Activated CD4-positive, alpha-beta T cell treated with anti-CD3 and anti-CD28 coated beads, Interleukin-2, amount 10 ng/mL, durations not matched to agents 24 days and 14 days (primary cell): ENCODE results near the gene FAM131B. TPM values are rescaled to one million over a fixed set of nuclear protein-coding genes. Genes with fewer than 3 reads are reported as not detected.

Experiments
- total RNA-seq: library from RNA; stranded (reverse); gene quantifications from 2 replicates; pipeline ENCODE4 v1.2.3, GENCODE V29; 2022

Gene FAM131B
- total RNA-seq, 1 donor from 2014 or later, result 0.37 TPM

Other genes starting within 250 kb of the FAM131B start
- gene PIP, start 230.6 kb downstream of the FAM131B start, total RNA-seq, result not detected in 2 replicates
- gene TAS2R39, start 179.3 kb downstream of the FAM131B start, total RNA-seq, result not detected in 2 replicates
- gene TAS2R40, start 140.7 kb downstream of the FAM131B start, total RNA-seq, result not detected in 2 replicates
- 138 and 142 TPM in 2 replicates for gene GSTK1, start 99.3 kb downstream of the FAM131B start, total RNA-seq
- gene TMEM139, start 77.8 kb downstream of the FAM131B start, total RNA-seq, result 0.38 and 0.42 TPM in 2 replicates
- gene CASP2, start 74.4 kb downstream of the FAM131B start, total RNA-seq, result 99.1 and 110 TPM in 2 replicates
- not detected in 2 replicates for gene CLCN1, start 46.6 kb downstream of the FAM131B start, total RNA-seq
- 85.8 and 89.7 TPM in 2 replicates for gene ZYX, start 18.6 kb upstream of the FAM131B start, total RNA-seq
- 0.09 and 0.26 TPM in 2 replicates for gene EPHA1, start 46.1 kb upstream of the FAM131B start, total RNA-seq
- not detected in 2 replicates for gene TAS2R60, start 80.7 kb upstream of the FAM131B start, total RNA-seq
- not detected in 2 replicates for gene TAS2R41, start 115.2 kb upstream of the FAM131B start, total RNA-seq
- gene CTAGE15, start 209.1 kb upstream of the FAM131B start, total RNA-seq, result 1.3 and 2.7 TPM in 2 replicates